NCI-H345 treated with DMSO at 0.1 percent for 48 hours (cell line): ENCODE data around the gene CARS2.
"Not testable (repeated sequence)": the region's sequence is repeated elsewhere in the genome, so short reads cannot be mapped to it uniquely, and the experiment has no call there.

Experiments
- DNase-seq: peaks from one replicate; lab custom pipeline; 2025; ENCODE audit not compliant: unreplicated experiment; lab: John Stamatoyannopoulos, UW

The CARS2 gene

DNA sequence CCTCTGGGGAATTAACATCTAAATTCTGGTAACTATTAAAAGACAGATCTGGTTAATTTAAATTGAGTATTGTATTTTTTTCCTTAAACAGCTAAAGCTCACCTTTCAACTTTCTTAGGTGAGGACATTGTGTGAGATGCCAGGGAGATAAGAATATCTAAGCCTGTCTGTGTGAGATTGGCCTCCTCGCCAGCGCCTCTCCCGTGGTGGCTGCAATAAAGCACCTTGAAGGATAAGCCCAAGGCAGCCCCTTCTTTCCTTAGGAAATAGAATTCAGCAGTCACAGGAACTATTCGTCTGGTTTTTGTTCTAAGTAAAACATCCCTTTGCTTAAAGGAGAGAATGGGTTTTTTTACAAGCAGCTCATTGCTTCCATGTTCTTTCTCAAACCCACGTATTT lies 66.0 kb downstream of the CARS2 start:
- no peak for DNase-seq

DNA sequence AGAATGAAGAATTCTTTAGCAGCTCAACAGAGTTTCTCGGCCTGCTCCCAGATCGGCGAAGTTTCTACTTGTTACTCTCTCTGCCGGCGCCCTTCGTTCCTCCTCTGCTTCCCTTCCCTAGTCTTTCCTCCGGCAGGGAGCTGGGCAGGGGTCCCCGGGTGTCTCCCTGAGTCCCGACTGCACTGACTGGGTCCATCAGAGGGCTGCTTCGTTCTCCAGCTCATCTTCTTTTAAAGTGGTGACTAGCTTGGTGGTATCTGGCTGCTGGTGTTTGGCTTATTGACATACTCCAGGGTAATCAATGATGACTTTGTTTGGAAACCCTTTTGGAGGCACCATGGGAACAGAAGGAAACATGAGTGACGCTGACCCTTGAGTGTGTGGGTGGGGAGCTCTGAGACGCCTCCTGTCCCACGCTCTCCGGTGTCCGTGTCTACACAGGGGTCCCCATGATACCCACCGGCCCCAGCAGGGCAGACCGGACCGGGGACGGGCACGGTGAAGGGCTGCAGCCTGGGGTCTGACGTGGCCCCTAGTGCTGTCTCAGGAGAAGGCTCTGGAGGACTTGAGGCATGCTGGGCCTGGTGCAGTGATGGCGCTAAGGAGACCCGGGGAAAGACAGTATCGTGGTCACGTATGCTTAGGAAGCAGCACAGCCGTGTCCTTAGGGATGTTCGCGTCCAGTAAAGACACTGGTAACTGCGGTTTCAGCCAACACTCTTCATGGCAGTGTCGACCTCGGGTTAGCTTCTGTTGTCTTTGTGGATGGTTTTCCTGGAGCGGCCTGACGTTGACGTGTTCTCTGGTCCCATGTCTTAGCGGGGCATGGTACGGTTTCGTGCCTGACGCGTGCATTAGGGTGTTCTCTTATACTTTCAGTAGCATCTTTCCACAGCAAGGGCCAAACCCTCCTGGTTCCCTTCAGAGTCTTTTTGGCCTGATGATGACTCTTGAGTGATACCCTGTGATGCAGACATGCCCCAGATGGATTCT lies 66.8 kb downstream of the CARS2 start:
- no peak for DNase-seq

DNA sequence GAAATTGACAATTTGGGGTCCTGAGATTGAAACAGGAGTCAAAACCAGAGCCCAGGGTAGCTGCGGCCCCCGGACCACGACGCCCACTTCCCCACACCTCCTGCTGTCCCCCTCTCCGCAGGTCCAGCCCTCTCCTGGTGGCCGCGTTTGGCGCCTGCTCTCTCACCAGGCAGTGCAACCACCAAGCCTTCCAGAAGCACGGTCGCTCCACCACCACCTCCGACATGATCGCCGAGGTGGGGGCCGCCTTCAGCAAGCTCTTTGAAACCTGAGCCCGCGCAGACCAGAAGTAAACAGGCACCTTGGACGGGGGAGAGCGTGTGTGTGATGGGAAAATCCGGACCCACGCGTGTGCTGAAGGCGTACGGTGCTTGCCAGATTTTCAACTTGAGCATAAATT lies 67.7 kb downstream of the CARS2 start:
- DNase-seq: no peak

DNA sequence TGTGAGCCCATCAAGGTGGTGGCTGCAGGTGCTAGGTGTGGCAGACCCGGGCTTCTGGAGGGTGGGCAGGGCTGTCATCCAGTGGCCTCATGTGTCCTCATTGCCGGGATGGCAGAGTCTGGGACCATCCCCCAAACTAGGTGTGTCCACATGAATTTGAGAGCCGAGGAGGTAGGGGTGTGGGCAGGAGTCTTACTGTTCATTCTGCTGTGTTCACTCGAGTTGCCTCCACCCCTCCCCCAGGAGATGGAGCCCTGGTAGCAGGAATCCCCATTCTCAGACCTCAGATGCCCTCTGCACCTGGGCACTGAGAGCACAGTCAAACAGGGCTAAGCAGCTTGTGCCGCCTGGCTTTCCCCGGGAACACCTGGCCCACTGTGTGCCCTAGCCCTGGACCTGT lies 68.2 kb downstream of the CARS2 start:
- DNase-seq: no peak

DNA sequence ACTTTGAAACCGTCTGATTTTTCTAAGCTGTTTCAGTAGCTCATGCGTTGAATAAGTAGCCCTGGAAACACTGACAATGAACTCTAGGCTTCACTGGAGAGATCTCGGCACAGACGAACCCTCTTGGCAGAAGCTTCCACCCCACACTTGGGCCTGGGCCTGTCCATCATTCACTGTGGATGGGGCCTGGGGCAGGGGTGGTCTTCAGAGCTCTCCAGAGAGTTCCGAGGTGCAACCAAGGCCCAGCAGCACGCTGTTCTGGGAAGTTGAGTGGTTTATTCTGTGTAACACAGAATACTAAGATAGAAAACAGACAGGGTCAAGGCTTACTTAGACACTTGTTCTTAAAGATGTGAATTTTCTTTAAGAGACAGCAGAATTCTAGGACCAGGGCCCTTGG lies 68.6 kb downstream of the CARS2 start:
- no peak for DNase-seq

DNA sequence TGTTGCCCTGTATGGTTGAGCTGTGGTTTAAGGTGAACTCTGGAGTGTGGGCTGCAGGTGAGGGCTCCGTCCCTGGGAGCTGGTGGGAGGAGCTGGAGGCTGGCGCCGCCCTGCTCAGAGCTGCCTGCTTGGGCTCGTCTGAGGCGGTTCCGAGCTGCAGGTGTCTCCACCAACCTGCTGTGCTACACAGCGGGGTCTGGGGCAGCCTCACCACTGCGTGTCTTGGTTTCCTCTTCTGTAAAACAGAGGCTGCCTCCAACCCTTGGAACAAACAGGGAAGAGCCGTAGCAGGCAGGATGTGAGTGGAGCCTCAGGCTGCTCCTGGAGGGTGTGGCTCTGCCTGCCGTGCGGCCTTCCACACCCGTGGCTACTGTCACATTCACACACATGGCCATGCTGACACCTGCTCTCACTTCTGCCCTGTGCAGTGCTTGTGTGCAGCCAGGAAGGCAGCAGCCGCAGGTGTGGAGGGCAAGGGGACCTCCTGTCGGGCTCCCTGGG lies 69.2 kb downstream of the CARS2 start:
- peak; percentile 17 for DNase-seq

DNA sequence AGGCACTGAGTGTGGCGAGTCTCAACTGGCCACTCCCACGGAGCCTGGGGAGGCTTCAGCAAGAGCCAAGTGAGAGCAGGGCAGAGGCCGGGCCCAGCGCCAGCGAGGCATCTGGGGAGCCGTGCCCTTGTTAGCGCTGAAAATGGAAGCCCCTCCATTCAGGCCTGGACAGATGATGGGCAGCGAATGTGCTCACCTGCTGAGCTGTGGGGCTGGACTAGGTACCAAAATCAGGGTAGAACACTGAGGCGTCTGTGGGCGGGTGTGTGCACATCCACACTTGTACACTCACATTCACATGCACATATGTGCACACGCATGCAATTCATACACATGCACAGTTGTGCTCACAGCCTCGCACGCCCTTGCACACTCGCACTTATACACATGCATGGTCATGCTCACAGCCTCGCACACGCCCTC lies 69.9 kb downstream of the CARS2 start:
- no peak for DNase-seq

DNA sequence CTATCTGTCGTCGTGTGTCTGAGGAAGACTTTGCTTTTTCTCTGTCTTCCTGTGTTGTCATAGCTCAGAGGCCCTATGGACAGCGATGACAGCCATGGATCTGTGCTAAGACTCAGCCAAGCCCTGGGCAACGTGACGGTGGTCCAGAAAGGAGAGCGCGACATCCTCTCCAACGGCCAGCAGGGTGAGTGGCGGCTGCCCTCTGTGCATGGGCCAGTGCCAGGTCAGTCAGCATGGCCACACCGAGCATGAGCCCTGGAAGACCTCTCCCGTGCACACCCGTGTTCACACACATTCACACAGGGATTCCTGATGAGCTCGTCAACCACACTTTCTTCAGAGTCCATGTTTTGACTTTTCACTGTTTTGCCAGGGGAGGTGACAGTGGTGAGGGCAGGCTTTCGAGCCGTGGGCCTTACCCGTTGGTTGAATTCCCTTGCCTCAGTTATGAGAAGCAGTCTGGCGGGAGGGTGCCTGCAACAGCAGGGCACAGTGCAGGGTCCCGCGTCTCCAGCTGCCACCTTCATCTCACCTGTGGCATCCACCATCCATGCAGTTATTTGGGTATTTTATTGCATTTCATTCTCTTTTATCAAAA lies 70.4 kb downstream of the CARS2 start:
- DNase-seq: no peak

DNA sequence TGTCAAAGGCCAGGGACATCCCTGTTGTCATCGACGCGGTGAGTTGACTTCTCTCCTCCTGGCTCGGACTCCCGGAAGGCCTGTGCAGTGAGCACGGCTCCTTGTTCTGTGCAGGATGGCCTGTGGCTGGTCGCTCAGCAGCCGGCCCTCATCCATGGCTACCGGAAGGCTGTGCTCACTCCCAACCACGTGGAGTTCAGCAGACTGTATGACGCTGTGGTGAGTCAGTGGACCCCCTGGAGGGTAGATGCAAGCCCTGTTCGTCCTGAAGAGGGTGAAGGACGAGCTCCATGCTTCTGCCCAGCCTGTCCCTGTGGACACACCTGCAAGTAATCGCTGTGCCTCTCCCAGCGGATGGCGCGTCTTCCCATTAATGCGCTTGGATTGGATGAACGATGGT lies 71.4 kb downstream of the CARS2 start:
- no peak for DNase-seq

DNA sequence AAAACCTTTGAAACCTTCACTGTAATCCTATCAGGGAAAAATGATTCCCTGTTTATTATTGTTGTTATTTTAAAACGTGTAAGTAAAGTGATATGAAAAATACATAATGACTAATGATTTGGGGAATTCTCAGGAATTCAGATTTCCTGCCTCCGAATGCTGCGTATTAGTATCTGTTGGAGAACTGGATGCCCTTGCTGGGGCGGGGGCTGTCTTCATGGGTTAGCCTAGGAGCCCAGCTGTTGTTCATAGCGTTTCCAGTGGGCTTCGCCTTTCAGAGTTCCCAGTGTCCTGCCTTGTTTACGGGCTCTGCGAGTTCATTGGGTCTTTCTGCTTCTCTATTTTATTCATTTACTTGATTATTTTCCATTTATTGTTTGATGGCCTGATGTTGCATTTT lies 72.1 kb downstream of the CARS2 start:
- no peak for DNase-seq

DNA sequence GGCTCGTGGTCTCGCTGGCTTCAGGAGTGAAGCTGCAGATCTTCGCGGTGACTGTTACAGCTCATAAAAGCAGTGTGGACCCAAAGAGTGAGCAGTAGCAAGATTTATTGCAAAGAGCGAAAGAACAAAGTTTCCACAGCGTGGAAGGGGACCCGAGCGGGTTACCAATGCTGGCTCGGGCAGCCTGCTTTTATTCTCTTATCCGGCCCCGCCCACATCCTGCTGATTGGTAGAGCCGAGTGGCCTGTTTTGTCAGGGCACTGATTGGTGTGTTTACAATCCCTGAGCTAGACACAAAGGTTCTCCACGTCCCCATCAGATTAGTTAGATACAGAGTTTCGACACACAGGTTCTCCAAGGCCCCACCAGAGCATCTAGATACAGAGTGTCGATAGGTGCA lies 73.7 kb downstream of the CARS2 start:
- DNase-seq: not testable (repeated sequence)

DNA sequence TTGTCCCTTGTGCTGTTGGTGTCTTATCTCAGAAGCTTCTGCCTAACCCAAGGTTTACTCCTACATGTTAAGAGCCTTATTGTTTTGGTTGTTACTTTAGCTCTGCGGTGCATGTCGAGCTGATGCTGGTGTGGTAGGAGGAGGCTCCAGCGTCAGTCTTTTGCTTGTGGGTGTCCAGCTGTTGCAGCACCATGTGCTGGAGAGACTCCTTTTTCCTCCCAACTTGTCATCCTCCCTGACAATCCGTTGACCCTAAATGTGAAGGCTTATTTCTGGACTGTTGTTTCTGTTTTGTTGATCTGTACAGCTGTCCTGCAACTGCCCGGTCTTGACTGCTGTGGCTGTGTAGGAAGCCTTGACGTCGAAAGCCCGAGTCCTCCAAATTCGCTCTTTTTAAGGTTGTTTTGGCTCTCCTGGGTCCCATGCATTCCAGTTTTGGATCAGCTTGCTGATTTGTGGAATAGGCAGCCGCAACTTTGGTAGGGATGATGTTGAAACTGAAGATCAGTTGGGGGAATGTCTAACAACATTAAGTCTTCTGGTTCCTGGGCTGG lies 75.3 kb downstream of the CARS2 start:
- DNase-seq: no peak

DNA sequence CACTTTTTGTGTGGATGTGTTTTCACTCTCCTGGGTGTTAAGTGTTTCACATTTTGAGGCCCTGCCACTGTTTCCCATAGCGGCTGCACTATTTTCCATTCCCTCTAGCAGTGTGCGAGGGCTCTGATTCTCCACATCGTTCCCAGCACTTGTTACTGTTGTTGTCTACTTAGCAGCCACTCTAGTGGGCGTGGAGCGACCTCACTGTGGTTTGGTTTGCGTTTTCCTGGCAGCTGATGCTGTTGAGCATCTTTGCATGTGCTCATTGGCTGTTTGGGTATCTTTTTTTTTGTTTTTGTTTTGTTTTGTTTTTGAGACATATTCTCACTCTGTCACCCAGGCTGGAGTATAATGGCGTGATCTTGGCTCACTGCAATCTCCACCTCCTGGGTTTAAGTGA lies 76.2 kb downstream of the CARS2 start:
- DNase-seq: no peak

DNA sequence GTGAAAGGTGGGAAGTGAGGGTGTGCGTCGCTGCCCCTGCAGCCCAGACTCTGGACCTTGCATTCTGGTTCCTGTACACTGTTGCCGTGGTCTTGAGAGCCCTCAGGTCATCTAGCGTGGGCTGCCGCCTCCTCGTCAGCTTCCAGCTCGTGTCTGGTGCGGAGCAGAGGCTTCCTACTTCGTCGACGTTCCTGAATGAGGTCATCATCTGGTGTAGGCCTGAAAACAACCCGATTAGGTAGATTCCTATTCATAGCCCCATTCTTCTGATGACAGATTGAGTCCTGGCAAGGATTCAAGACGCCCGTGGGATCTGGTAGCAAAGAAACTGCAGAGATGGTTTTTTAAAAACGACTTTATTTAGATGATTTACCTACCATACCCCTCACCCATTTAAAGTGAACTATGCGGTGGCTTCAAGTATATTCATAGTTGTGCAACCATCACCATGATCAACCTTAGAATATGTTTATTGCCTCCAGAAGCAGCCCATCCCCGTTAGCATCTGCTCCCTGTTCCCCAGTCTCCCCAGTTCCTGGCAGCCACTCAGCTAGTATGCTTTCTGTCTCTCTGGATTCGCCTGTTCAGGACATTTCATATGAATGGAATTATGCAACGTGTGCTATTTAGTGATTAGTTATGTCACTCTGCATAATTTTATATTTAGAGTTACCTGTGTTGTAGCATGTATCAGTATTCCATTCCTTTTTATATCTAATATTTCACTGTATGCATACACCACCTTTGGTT lies 76.8 kb downstream of the CARS2 start:
- no peak for DNase-seq

DNA sequence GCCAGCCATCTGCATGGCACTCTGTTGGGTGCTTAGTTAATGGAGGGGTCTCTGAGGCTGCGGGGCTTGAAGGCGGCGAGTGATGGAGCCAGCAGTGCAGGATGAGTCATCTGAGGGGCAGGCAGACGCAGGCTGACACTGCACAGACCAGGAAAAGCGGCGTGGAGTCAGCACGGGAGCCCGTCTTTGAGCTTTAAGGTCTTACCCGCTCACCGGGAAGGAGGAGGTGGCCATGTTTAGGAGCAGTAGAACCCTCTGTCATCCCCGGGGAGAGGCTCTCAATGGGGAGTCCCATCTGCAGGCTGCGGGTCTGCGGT lies 77.5 kb downstream of the CARS2 start:
- DNase-seq: no peak

DNA sequence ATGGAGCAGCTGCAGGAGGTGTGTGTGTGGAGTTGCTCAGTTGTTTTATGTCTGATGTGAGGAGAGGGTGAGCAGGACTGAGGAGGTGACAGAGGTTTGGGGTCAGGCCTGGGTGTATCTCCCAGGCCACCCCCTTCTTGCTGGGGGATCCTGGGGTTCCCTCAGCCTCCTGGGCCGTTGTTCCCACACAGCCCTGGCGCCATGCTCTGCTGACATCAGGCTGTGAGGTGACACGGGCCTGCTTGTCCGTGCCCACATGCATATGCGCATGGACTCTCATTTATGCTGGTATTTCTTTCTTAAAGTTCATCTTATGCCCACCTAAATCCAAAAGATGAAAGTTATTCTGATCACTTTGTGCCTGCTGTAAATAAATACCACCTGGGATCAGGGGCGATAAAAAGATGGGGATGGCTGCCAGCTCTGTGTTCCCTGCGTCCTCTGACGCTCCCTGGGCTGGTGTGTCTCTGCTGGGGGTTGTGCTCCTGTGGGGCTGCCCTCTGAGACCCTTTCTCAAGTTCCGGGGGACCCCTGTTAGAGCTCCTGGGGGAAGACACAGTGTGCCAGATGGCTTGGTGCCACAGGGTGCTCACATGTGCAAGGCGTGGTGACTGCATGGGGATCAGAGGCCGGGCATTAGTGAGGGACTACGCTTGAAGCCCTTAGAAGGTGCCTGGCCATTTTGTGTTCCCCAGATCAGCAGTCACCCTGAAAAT lies 78.0 kb downstream of the CARS2 start:
- no peak for DNase-seq

DNA sequence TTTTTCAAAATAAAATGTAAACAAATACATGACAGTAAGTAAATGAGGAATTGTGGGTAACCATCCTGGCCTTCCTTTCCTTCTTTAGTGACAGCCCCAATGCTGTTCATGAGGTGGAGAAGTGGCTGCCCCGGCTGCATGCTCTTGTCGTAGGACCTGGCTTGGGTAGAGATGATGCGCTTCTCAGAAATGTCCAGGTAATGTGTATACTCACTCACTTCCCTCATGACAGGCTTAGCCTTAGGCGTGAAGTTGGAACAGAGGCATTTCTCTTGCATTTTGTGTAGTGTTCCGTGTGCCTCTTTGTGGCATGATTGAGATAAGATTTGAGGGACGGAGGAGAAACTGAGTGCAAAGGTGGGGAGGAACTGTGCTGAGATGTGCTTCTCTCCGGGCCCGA lies 78.6 kb downstream of the CARS2 start:
- DNase-seq: no peak

DNA sequence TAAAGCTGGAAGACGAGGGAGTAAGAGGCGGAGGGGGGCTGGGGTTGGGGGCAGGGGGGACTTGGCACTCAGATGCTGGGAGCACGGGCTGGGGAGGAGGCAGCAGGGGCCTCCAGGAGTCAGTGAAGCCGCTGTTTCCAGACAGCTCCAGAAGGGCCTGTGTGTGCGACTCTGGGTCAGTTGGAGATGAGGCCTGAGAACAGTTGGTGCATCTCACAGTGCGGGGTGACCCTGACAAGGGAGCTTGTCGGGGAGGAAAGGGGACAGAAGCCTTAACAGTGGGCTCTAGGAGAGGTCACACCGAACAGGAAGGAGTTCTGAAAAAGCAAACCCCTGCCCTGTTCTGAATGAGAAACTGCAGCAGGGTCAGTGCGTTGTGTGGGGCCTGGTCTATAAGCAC lies 79.4 kb downstream of the CARS2 start:
- DNase-seq: no peak

DNA sequence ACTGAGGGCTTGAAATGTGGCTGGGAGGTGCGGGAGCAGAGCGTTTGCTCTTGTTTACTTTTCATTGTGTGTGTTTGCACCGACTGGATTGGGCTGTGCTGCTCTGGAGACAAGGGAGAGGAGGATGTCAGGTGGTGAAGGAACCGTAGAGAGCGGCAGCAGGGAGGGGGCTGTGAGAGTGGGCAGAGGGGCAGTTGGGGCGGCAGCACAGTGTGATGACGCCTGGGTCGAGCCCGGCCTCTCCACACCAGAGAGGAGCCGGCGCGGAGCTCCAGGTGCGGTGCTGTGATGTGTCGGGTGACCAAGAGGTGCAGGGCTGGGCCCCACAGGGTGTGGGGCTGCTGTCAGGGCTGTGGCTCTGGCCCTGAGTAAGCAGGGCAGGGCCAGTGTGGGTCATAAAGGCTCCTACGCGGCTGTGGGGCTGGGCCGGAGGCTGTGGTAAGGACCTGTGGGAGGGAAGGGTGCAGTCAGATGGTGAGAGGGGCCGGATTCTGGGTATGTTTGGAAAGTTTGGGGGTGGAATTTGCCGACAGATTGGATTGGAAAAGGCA lies 80.1 kb downstream of the CARS2 start:
- DNase-seq: no peak
